ENCODE results near the gene RASSF1.

The RASSF1 gene

GRCh38 chr3:50331364-50331907, 9.2 kb downstream of the RASSF1 start:
- no peaks in the 10 kb centered on the region for H3K9me3 ChIP-seq (ENCODE audit: severe bottlenecking)
- H3K4me1 ChIP-seq (ENCODE audit: insufficient read depth, poor library complexity, severe bottlenecking), result peaks cover 15% of the 10 kb centered on the region
- H3K27me3 ChIP-seq (ENCODE audit: insufficient read depth, poor library complexity, severe bottlenecking), result no peaks in the 10 kb centered on the region
- DNase-seq (ENCODE audit: low spot score) (no peak), ATAC-seq (ENCODE audit: low read depth) (no peak)
- no peak for TF ChIP-seq CTCF (IDR thresholded peaks at IDR 0.05; ENCODE audit: poor library complexity, severe bottlenecking)
- no peak overlapping the region for H3K4me3 ChIP-seq (ENCODE audit: severe bottlenecking)
- H3K27ac ChIP-seq (ENCODE audit: poor library complexity, severe bottlenecking), result no peak overlapping the region
- H3K36me3 ChIP-seq (ENCODE audit: low read depth), result peaks cover 71% of the 10 kb centered on the region

GRCh38 chr3:50330330-50330729, 10.3 kb downstream of the RASSF1 start:
- Histone ChIP-seq H3K27ac (ENCODE audit: poor library complexity, severe bottlenecking) (no peak overlapping the region), H3K27me3 (ENCODE audit: insufficient read depth, poor library complexity, severe bottlenecking) (no peaks in the 10 kb centered on the region), H3K4me3 (ENCODE audit: severe bottlenecking) (no peak overlapping the region), H3K9me3 (ENCODE audit: severe bottlenecking) (no peaks in the 10 kb centered on the region), H3K36me3 (ENCODE audit: low read depth) (peaks cover 68% of the 10 kb centered on the region), H3K4me1 (ENCODE audit: insufficient read depth, poor library complexity, severe bottlenecking) (peaks cover 10% of the 10 kb centered on the region)
- DNase-seq (ENCODE audit: low spot score) (no peak), ATAC-seq (ENCODE audit: low read depth) (no peak)
- TF ChIP-seq CTCF (IDR thresholded peaks at IDR 0.05; ENCODE audit: poor library complexity, severe bottlenecking), result no peak

GRCh38 chr3:50327943-50328691, 12.5 kb downstream of the RASSF1 start, which contains the start of gene TUSC2:
Gene TUSC2 (minus strand): TSS chr3:50328223. CDS start chr3:50328099, 124 bp downstream.
- Histone ChIP-seq H3K27me3 (ENCODE audit: insufficient read depth, poor library complexity, severe bottlenecking) (no peaks in the 10 kb centered on the region), H3K4me1 (ENCODE audit: insufficient read depth, poor library complexity, severe bottlenecking) (no peaks in the 10 kb centered on the region), H3K9me3 (ENCODE audit: severe bottlenecking) (no peaks in the 10 kb centered on the region), H3K36me3 (ENCODE audit: low read depth) (peaks cover 56% of the 10 kb centered on the region), H3K4me3 (ENCODE audit: severe bottlenecking) (peak within 1 kb of the TSS; percentile 81), H3K27ac (ENCODE audit: poor library complexity, severe bottlenecking) (peak within 1 kb of the TSS; percentile 19)
- DNase-seq (ENCODE audit: low spot score) (peak; percentile 97), ATAC-seq (ENCODE audit: low read depth) (peak; percentile 84)
- no peak for TF ChIP-seq CTCF (IDR thresholded peaks at IDR 0.05; ENCODE audit: poor library complexity, severe bottlenecking)

- no peaks in the 10 kb centered on the region for H3K4me1 ChIP-seq (ENCODE audit: insufficient read depth, poor library complexity, severe bottlenecking)
- H3K36me3 ChIP-seq (ENCODE audit: low read depth), result peaks cover 53% of the 10 kb centered on the region
- no peaks in the 10 kb centered on the region for H3K27me3 ChIP-seq (ENCODE audit: insufficient read depth, poor library complexity, severe bottlenecking)
- peak overlapping the region; percentile 19 for H3K27ac ChIP-seq (ENCODE audit: poor library complexity, severe bottlenecking)
- H3K9me3 ChIP-seq (ENCODE audit: severe bottlenecking), result no peaks in the 10 kb centered on the region
- DNase-seq (ENCODE audit: low spot score) (no peak), ATAC-seq (ENCODE audit: low read depth) (no peak)
- TF ChIP-seq CTCF (IDR thresholded peaks at IDR 0.05; ENCODE audit: poor library complexity, severe bottlenecking), result no peak
- H3K4me3 ChIP-seq (ENCODE audit: severe bottlenecking), result peak overlapping the region; percentile 81
Observed at GRCh38 chr3:50327129-50327528, 13.5 kb downstream of the RASSF1 start.

GRCh38 chr3:50326182-50326541, 14.5 kb downstream of the RASSF1 start:
- peaks cover 43% of the 10 kb centered on the region for H3K36me3 ChIP-seq (ENCODE audit: low read depth)
- ATAC-seq (ENCODE audit: low read depth), result no peak
- no peaks in the 10 kb centered on the region for H3K4me1 ChIP-seq (ENCODE audit: insufficient read depth, poor library complexity, severe bottlenecking)
- H3K27ac ChIP-seq (ENCODE audit: poor library complexity, severe bottlenecking), result no peak overlapping the region
- no peaks in the 10 kb centered on the region for H3K27me3 ChIP-seq (ENCODE audit: insufficient read depth, poor library complexity, severe bottlenecking)
- no peak overlapping the region for H3K4me3 ChIP-seq (ENCODE audit: severe bottlenecking)
- H3K9me3 ChIP-seq (ENCODE audit: severe bottlenecking), result no peaks in the 10 kb centered on the region
- DNase-seq (ENCODE audit: low spot score), result no peak
- TF ChIP-seq CTCF (IDR thresholded peaks at IDR 0.05; ENCODE audit: poor library complexity, severe bottlenecking), result no peak

All from RWPE2 (cell line).